Measurements from ENCODE around the gene INO80B.
A peak's percentile ranks its signal among the peaks of the same experiment; 100 is the strongest.
"Not testable (repeated sequence)": the region's sequence is repeated elsewhere in the genome, so short reads cannot be mapped to it uniquely, and the experiment has no call there.

INO80B gene

DNA sequence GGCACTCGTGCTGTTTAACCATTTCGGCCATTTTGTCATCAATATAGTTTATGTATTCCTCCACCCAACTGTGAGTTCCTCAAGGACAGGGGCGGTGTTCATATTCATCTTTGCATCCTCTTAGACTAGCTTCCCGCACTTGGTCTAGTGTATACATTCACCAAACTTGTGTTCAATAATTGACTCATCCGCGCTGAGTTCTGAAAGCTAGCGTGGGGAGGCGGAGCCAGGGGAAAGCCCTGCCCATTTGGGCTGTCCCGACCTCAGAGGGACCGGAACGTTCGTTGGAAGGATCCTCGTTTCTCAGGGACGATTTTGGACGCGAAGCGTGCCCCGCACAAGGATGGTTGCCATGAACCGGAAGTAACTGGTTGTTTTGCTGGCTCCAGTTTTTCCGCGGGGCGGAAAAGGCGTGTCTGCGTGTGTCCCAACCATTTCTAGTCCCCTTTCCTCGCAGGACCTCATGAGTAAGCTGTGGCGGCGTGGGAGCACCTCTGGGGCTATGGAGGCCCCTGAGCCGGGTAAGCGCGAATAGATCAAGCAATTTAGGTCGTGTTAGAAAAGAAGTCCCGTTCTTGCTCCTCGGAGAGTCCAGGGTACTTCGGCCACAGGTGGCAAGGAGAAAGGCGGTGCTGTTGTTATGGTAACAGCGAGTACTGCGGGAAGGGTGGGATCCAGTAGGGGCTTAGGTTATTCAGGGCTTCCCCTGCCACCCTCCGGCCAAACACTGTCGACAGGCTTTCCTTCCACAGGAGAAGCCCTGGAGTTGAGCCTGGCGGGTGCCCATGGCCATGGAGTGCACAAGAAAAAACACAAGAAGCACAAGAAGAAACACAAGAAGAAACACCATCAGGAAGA lies at the start of gene INO80B:
INO80B (plus strand) TSS at position 434 of the 858 bp plus-strand sequence; CDS start at position 464, 30 bp downstream.
- DNase-seq = peak; percentile 94

DNA sequence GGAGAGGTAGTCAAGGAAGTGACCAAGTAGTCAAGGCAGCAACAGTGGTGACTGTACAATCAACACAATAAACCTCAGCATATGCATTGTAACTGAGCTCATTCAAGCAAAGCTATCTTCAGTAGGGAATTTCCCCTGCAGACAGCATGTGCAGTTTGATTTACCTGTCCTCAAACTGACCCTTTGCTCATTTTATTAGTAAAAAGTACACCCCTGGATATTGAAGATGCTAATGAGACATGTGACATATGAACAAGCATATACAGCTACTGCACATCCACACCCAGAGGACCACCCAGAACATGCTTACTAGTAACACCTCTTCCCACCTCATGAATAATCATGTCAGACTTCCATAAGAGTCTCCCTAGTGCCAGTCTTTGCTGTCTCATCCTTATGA lies 48.9 kb upstream of the INO80B start:
- no peak for DNase-seq

DNA sequence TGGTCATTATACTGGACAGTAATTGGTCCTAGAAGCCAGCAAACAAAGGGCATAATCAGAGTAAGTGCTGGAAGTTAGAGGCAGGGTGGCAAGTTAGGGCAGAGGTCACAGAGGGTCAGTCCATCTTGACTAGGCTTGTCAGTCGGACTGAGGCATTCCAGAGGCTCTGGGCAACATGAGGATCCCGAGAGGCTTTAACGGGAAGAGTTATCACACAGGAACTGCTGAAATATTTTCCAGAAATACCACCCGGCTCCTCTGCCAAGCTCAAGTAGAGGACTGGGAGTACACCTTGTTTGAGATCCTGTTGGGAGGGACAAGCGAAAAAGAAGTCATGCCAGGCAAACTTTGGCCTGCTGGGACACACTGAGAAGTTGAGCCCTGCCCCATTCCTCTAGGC lies 47.2 kb upstream of the INO80B start:
- DNase-seq = no peak

DNA sequence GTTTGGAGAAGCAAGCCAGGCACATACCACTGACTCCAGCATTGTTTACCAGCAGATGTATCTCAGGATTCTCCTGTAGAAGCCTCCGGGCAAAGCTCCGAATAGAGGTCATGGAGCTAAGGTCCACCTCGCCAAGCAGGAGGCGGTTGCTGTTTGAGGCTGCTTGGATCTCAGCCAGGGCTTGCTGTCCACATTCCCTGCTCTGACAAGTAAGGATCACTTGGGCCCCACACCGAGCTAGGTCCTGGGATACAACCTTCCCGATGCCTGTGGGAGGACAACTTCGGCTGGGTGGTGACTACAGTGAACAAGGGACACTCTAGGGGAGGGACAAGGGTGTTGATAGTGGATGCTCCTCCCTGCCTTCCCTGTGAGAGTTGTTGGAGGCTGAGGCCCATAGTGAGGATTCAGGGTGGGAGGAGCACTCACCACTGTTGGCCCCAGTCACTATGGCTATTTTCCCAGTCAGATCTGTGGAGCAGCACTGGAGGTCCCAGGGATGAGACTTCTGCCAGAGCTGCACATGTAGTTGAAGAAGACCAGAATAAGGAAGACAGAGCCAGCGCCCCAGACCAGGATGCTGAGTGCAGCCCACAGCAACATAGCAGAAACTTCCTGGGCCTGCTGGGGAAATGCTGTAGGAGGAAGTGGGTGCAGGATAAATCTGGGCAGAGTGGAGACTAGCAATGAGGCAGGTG lies 41.7 kb upstream of the INO80B start:
- no peak for DNase-seq

DNA sequence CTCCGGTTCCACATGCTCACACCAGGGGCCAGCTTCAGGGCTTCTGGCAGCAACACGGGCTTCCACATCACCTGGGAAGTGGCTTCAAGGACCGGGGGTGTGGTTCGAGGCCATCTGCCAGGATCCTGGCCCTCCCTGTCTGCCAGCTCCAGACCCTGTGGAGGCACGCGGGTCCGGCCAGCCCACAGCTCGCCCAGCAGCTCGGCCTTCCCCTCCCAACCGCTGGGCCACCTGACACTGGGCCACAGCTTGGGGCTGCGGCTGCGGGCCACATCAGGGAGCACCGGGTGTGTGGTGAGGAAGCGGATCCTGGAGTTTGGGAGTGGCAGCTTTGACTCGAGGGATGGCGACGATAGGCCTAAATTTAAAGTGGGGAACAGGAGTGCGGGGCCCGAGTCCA lies 40.4 kb upstream of the INO80B start:
- DNase-seq = peak; percentile 31

DNA sequence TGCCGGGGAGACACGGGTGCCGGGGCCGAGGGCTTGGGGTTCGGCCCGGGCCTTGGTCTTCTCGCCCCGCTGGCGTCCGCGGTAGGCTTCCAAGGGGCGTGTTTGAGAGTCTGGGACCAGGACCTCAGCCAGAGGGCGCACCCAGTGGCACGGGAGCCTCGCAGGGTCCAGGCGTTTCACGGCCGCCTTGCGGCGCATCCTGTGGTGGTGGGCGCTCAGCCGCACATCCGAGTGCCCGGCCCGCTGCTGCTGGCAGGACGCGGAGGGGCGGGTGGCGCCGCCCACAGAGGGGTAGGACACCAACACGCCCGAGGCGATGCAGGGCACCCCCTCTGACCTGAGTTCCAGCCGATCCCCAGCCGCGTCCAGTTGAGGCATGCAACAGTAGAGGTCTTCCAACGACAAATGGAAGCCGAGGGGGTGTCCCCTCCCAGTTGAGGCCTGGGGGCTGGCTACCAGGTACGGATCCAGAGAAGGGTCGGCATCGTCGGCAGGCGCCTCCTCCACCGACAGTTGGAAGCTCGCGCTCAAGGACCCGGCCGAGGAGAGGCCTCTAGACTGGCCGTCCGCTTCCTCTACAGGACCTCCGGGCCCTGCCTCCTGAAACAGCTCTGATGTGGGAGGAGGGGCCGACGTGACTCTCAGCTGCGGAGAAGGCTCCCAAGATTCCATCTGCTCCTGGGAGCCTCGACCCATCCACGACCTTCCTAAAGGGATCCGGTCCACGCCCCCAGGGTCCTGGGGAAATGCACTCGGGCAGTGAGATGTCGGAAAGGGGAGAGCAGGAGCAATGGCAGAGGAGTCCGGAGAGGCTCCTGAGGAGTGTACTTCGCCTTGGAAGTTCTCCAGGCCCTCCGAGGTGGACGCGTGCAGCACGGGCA lies 39.8 kb upstream of the INO80B start:
- peak; percentile 48 for DNase-seq

DNA sequence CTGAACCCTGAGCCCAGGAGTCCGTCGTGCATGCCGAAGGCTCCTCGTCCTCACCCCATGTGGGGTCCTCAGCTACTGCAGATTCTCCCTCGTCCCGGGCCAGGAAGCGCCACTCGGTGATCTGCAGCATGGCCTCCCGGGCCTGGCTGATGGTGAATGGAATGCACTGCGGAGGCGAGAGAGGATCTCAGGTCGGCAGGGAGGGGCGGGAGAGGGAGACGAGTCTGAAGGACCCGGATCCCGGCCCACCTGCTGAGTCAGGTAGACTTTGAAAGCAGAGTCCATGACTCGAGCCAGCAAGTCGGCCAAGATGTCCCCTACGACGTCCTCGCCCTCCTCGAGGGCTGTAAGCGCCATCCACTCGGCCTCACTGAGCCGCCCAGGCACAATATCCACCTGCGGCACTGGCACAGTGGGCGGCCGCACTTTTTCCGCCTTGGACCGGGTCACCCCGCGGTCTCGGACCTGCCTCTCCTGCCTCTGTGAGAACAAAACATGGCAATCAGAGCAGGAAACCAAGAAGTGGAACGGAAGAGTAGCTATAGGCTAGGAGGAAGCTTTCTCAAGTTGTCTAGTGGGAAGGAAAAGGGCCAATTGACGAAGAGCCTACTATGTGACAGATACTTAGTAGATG lies 39.0 kb upstream of the INO80B start:
- DNase-seq = no peak

DNA sequence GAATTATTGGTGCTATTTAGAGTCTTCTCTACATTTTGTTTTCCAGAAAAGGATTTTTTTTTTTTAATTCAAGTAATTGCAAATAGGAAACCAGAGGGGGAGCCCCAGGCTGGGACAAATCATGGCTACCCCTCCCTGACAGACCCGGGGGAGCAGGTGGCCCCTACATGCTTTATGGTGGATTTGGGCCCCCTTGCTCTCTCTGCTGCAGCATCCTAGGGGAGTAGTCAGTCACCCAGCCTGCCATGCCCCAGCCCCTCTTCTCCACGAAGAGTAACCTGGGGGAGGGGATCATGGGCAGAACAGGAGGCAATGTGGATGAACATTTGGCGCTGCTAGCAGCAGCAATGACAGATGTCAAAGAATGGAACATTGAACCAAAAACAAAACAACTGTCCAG lies 38.1 kb upstream of the INO80B start:
- DNase-seq = no peak

DNA sequence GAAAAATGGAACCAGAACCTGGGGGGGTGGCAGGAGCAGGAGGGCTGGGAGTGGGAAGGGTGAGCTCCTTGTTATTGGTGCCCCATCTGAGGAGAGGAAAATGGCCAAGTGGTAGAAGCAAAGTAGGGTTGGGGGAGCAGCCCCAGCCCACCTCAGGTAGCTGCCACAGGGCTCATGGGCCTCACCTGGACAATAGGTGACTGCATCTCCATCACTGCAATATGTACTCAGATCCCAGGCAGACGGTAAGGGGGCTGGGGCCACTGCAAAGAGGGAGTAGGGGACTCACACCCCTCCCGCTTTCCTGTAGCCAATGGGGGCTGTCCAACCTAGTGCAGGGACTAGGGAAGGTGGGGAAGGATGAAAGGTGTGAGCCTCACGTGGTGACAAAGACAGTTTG lies 37.7 kb upstream of the INO80B start:
- no peak for DNase-seq

DNA sequence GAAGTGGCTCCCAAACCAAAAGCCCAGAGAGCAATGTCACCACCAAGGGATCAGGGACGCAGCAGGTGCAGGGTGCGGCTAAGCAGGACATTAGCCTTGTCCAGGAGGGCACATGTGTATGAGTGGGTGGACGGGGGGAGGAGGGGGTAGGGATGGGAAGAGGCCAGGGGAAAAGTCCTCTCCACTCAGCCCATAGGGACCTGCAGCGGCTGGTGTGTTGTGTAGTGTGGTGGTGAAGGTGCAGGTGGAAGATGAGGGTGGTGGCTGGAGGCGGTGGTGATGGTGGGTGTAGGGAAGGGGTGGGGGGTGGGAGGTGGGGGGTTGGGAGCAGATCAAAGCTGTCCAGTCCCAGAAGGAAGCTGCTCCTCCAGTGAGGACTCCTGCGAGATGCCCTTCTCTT lies 37.1 kb upstream of the INO80B start:
- no peak for DNase-seq

DNA sequence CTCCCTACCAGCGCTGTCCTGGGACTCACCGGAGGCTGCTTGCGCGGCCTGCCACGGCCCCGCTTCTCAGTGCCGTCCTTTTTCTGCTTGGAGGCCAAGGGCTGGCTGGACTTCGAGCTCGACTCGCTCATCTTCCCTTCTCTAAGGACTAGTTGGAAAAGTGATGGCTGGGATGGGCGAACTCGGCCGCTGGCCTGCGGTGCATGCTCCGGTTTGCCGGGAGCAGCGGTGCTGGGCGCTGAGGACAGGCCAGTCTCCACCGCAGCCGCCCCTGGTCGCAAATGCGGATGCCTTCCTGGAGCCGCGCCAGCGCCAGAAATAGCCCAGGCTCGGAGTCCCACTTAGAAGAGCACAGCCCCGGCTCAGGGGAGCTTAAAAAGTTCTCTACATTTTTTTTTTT lies 36.6 kb upstream of the INO80B start:
- no peak for DNase-seq

DNA sequence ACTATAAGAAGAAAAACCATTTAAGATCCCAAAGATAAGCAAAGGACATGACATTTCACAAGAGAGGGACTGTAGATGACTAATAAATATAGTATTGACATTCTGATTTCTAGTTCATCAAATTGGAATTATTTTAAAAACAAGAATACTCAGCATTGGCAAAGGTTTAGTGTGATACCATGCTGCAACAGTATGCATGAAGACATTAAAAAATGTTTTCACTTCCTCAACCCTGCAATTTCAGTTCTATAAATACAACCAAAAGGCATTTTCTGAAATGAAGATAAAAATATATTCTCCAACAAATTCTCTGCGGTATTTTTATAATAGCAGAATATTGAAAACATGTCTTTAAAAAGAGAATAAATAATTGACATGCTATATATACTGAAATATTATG lies 35.5 kb upstream of the INO80B start:
- no peak for DNase-seq

DNA sequence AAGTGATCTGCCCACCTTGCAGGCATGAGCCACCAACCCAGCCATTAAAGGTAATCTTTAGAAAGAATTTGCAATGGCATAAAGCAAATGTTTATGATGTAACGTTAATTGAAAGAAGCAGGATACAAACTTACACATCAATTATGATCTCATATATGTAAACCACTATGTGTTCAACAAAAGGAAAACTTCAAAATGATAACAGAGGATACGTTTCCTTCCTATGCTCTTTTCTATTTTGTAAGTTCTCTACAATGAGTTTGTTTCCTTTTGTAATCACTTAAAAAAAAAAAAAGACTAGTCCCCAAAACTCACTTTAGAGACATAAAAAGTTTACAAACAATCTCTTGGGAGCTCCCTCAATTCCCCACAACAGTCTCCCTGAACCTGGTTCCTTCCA lies 34.9 kb upstream of the INO80B start:
- DNase-seq = no peak

DNA sequence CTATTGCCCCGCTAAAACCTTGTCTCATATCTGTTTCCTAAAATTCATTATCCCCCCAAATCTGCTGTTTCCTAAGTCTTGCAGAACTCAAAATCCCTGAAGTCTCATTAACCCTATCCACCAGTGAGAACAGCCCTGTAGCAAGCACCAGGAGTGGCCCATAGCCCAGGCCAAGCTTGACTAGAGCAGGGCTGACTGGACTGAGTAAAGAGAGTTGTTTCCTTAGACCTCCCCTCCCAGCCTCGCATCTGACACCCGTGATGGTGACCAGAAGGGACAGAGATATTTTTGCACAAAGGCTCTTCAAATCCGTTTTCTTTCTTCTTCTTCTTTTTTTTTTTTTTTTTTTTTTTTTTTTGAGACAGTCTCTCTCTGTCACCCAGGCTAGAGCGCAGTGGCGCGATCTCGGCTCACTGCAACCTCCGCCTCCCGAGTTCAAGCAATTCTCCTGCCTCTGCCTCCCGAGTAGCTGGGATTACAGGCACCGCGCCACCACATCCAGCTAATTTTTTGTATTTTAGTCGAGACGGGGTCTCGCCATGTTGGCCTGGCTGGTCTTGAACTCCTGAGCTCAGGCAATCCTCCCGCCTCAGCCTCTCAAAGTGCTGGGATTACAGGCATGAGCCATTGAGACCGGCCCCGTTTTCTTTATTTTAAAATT lies 34.3 kb upstream of the INO80B start:
- not testable (repeated sequence) for DNase-seq

DNA sequence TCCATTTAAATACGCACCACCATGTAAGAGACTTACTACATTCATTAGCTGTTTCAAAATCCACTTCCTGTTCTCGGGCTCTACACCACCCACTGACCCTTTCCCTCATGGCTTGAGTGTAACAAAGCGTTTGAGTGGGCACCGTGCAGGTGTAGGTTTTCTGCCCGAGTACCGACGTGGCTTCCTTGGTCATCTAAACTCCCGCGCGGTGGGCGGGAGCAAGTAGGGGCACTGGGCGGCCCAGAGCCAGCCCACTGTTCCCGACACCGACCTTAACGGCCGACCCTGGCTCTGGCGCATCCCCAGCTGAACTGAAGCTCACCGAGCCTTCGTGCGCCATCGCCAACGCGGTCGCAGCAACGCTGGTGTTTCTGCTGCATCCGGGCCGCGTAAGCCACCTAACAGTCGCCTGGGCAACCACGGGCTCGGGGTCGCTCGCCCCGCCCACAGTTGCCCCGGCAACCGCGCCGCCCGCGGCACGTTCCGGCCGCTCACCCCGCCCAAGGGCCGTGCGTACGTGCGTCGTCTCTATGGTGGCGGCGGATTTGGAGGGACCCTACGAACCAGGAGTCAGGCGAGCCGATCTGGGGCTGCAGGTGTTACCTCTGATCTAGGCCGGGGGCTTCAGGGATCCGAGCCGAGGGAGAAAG lies 33.5 kb upstream of the INO80B start, which contains the start of the genes C2orf81 and WDR54:
C2orf81 (minus strand) TSS at position 399 of the 650 bp plus-strand sequence; CDS start at position 340, 59 bp downstream.
WDR54 (plus strand) TSS at position 510 of the 650 bp plus-strand sequence. CDS start 424 bp downstream, outside the sequence.
- peak; percentile 90 for DNase-seq

DNA sequence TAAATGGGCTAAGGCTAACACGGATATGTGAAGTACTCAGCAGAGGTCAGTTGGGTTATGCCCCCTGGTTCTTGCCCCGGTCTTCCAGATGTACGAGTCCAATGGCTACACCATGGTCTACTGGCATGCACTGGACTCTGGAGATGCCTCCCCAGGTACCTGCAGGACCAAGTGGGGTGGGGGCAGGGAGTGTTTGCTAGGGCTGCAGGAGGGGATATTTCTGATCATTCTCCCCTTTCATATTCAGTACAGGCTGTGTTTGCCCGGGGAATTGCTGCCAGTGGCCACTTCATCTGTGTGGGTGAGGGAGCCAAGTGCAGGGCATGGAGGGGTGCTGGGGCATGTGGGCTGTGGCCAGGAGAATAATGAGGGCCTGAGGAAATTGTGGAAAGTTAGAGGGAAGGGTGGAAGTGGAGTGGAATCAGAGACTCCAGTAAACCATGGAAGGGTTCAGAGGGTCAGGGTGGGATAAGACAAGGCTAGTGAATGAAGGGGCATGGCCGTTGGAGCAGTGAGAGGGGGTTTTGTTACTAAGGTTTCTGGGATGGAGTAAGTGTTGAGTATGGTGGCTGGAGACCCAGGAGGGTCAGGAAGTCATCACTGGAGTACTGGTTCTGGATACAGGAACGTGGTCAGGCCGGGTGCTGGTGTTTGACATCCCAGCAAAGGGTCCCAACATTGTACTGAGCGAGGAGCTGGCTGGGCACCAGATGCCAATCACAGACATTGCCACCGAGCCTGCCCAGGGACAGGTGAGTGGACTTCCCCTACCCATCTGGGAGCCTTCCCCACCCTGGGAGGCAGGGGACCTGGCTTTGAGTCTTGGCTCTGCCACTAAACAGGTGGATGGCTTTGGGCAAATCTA lies 31.4 kb upstream of the INO80B start:
- no peak for DNase-seq

DNA sequence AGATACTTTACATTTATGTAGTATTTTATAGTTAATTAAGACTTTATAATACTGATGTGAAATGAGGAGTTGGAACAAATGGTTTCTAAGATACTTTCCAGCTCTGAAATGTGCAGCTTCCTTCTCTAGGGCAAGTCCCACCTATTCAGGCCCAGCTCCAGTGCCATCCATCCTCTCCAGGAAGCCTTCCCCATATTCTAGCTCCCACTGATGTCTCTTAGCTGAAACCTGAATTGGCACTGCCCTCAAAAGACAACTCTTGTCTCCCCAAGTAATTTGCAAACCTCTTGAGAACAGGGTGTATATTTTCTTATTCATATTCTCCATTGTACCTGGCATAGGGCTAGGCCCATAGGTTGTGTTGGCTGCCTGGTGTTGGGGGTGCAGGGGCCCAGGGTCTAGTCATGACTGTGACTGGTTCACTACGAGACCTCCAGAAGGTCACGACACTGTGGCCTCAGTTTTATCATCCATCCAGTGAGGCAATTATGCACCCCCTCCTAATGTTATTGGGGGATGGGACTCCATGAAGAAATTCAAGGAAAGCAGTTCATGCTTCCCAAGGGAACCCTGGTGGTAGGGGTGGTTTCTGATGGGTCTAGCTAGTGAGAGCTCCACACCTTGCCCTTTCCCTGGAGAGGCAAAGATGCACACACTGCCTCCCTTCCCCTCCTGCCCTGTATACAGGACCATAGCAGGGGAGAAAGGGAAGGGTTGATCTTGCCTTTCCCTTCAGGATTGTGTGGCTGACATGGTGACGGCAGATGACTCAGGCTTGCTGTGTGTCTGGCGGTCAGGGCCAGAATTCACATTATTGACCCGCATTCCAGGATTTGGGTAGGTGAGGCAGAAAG lies 30.5 kb upstream of the INO80B start:
- no peak for DNase-seq

DNA sequence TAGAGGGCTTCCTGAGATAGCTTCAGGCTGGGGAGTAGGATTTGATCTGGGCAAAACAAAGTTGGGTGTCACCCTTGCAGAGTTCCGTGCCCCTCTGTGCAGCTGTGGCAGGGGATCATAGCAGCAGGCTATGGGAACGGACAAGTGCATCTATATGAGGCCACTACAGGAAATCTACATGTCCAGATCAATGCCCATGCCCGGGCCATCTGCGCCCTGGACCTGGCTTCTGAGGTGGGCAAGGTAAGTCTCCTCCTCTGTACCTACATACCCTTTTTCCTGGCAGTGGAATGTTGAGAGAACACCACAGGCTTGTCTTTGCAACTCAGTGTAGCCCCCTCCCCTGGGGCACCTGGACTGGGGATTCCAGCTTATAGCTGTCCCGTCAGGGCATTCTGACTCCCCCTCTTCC lies 29.9 kb upstream of the INO80B start:
- DNase-seq = no peak

DNA sequence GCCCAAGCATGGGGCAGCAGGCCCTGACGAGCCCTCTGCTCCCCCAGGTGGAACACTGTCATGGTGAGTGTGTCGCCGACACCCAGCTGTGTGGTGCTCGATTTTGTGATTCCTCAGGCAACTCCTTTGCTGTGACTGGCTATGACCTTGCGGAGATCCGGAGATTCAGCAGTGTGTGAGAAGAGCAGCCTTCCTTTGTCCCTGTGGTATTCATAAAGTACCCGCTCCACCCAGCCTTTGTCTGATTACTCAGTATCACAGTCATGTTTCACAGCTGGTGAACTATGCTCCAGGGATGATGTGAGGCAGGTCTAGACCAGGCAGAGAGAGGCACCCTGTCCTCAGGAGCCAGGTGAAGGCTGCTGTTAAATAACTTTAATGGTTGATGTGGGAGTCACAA lies 29.4 kb upstream of the INO80B start:
- DNase-seq = no peak

Data from NCI-H1105 treated with DMSO at 0.1 percent for 48 hours (cell line).